HCT116 (cell line): Measurements from ENCODE around the gene NDN. TPM values are rescaled to one million over a fixed set of nuclear protein-coding genes. Genes with fewer than 3 reads are reported as not detected.

Source experiments
- ATAC-seq: fragments of 200-7000 bp; cut with Tn5 transposase; 2 replicates; pipeline ENCODE4 v1.9.1; 2020; ENCODE audit warnings: mild to moderate bottlenecking, moderate library complexity
- BruUV-seq: library from RNA; stranded (reverse); fragments of 400-500 nt; replicated peaks from 2 replicates; lab custom pipeline; 2021; lab: Mats Ljungman, UMichigan
- CTCF ChIA-PET: fragments of 300-600 bp; sonication (Branson Sonifier 250); formaldehyde crosslinking; loops from one replicate; lab custom pipeline; 2021; ENCODE audit warnings: antibody characterized with exemption; lab: Charles Lee
- POLR2A ChIA-PET: fragments of 300-600, 350-600 bp; sonication (Branson Sonifier 250); formaldehyde crosslinking; loops from one replicate; lab custom pipeline; 2021; ENCODE audit warnings: antibody characterized with exemption; lab: Charles Lee
- RAD21 ChIA-PET, 2 experiments: fragments of 300-600 bp; sonication (Branson Sonifier 250); formaldehyde crosslinking; loops; one replicate each; lab custom pipeline; 2023; ENCODE audit warnings: low total read pairs in 2 of 2; ENCODE audit not compliant: uncharacterized antibody in 2 of 2, unreplicated experiment in 2 of 2, low non-redundant PET in 1 of 2; lab: Charles Lee
- DNase-seq: peaks from one replicate; pipeline ENCODE4 v3.0.0-alpha.2; 2010; ENCODE audit warnings: low read depth, low spot score
- H2AFZ ChIP-seq: fragments of 200-600 bp; shearing (Covaris generic), sonication (generic); 2 replicates; pipeline ENCODE4 v1.6.1; 2017; ENCODE audit warnings: low read depth, mixed run types, mixed read lengths, antibody characterized with exemption, low read length; ENCODE audit not compliant: poor library complexity, severe bottlenecking
- H3K27ac ChIP-seq: 2 replicates; pipeline ENCODE4 v1.5.1; 2012; ENCODE audit warnings: low read depth, low read length
- H3K27me3 ChIP-seq: fragments of 200-600 bp; sonication (generic); 2 replicates; pipeline ENCODE4 v1.6.1; 2016; ENCODE audit warnings: mixed run types, low read length, mixed read lengths; ENCODE audit not compliant: insufficient read depth
- H3K36me3 ChIP-seq, 2 experiments: fragments of 200-500 bp in 1 of 2; fragments of 200-600 bp in 1 of 2; sonication (Bioruptor generic) in 1 of 2; sonication (generic) in 1 of 2; 2 replicates each; pipeline versions ENCODE4 v1.5.1 to v1.6.1; 2014 to 2016; ENCODE audit warnings: low read length in 2 of 2, inconsistent platforms in 1 of 2, mixed read lengths in 1 of 2, mixed run types in 1 of 2; ENCODE audit not compliant: insufficient read depth in 2 of 2, control insufficient read depth in 1 of 2
- H3K4me1 ChIP-seq, 2 experiments: fragments of 200-600 bp in 1 of 2; sonication (generic) in 1 of 2; 2 replicates each; pipeline versions ENCODE4 v1.5.1 to v1.6.1; 2012 to 2017; ENCODE audit warnings: low read length in 2 of 2, inconsistent platforms in 1 of 2, mild to moderate bottlenecking in 1 of 2, mixed read lengths in 1 of 2, mixed run types in 1 of 2, moderate library complexity in 1 of 2; ENCODE audit not compliant: insufficient read depth in 2 of 2, control insufficient read depth in 1 of 2
- H3K4me2 ChIP-seq: fragments of 200-600 bp; sonication (generic); 2 replicates; pipeline ENCODE4 v1.6.1; 2017; ENCODE audit warnings: mixed run types, low read length, mixed read lengths
- H3K4me3 ChIP-seq, 2 experiments: fragments of 200-600 bp in 1 of 2; sonication (generic) in 1 of 2; replicated peaks in 1 of 2; 2 replicates each; pipeline ENCODE4 v1.5.1; 2011 to 2016; ENCODE audit warnings: low read length in 2 of 2, control low read depth in 1 of 2, low read depth in 1 of 2, mild to moderate bottlenecking in 1 of 2, mixed read lengths in 1 of 2, mixed run types in 1 of 2
- H3K79me2 ChIP-seq: fragments of 200-600 bp; sonication (generic); 2 replicates; pipeline ENCODE4 v1.6.1; 2017; ENCODE audit warnings: mild to moderate bottlenecking, mixed run types, low read length, moderate library complexity, mixed read lengths; ENCODE audit not compliant: insufficient read depth
- H3K9ac ChIP-seq: fragments of 200-600 bp; sonication (generic); 2 replicates; pipeline ENCODE4 v1.6.1; 2016; ENCODE audit warnings: low read length, mixed read lengths
- H3K9me2 ChIP-seq: fragments of 200-600 bp; sonication (generic), shearing (Covaris generic); 2 replicates; pipeline ENCODE4 v1.6.1; 2017; ENCODE audit warnings: mixed run types, mild to moderate bottlenecking, moderate library complexity; ENCODE audit not compliant: insufficient read depth
- H3K9me3 ChIP-seq, 2 experiments: fragments of 200-500 bp in 1 of 2; fragments of 200-600 bp in 1 of 2; sonication (Bioruptor generic) in 1 of 2; sonication (generic) in 1 of 2; 2 replicates each; pipeline ENCODE4 v1.6.1; 2014 to 2017; ENCODE audit warnings: low read length in 2 of 2, mixed read lengths in 2 of 2, inconsistent platforms in 1 of 2, low read depth in 1 of 2, mild to moderate bottlenecking in 1 of 2, mixed run types in 1 of 2, moderate library complexity in 1 of 2; ENCODE audit not compliant: control insufficient read depth in 1 of 2, insufficient read depth in 1 of 2
- H4K20me1 ChIP-seq: fragments of 200-600 bp; sonication (generic), shearing (Covaris generic); 2 replicates; pipeline ENCODE4 v1.6.1; 2017; ENCODE audit warnings: mixed run types, mild to moderate bottlenecking, moderate library complexity; ENCODE audit not compliant: insufficient read depth
- CEBPB ChIP-seq: IDR thresholded peaks from 2 replicates; pipeline ENCODE4 v1.6.1; 2012; ENCODE audit warnings: low read depth
- ELF1 ChIP-seq: IDR thresholded peaks from 2 replicates; pipeline ENCODE4 v1.6.1; 2012; ENCODE audit warnings: low read depth, borderline replicate concordance
- EZH2 ChIP-seq: fragments of 200-600 bp; sonication (generic); IDR thresholded peaks from 2 replicates; pipeline ENCODE4 v1.6.1; 2017; ENCODE audit warnings: antibody characterized with exemption, mixed run types
- EZH2phosphoT487 ChIP-seq: fragments of 200-600 bp; IDR thresholded peaks from 2 replicates; pipeline ENCODE4 v1.6.1; 2018; ENCODE audit warnings: antibody characterized with exemption, borderline replicate concordance
- JUND ChIP-seq: IDR thresholded peaks from 2 replicates; pipeline ENCODE4 v1.6.1; 2012
- POLR2AphosphoS5 ChIP-seq: IDR thresholded peaks from 2 replicates; pipeline ENCODE4 v1.6.1; 2011; ENCODE audit warnings: mild to moderate bottlenecking, low read depth, low read length, moderate library complexity
- RAD21 ChIP-seq: IDR thresholded peaks from 2 replicates; pipeline ENCODE4 v1.6.1; 2012; ENCODE audit warnings: low read depth, mild to moderate bottlenecking
- SIN3A ChIP-seq: IDR thresholded peaks from 2 replicates; pipeline ENCODE4 v1.6.1; 2012; ENCODE audit warnings: low read depth
- SP1 ChIP-seq: IDR thresholded peaks from 2 replicates; pipeline ENCODE4 v1.6.1; 2012; ENCODE audit warnings: low read depth
- SRF ChIP-seq: IDR thresholded peaks from 2 replicates; pipeline ENCODE4 v1.6.1; 2012; ENCODE audit warnings: low read depth
- TCF7L2 ChIP-seq: IDR thresholded peaks from 2 replicates; pipeline ENCODE4 v1.7.0; 2011; ENCODE audit warnings: borderline replicate concordance, inconsistent platforms; ENCODE audit not compliant: insufficient read depth, insufficient read length; ENCODE audit errors: extremely low read depth
- YY1 ChIP-seq: IDR thresholded peaks from 2 replicates; pipeline ENCODE4 v1.6.1; 2011; ENCODE audit warnings: low read length, low read depth, moderate library complexity, mild to moderate bottlenecking; ENCODE audit not compliant: insufficient replicate concordance; ENCODE audit errors: extremely low read depth
- ZFX ChIP-seq: fragments of 450-650 bp; IDR thresholded peaks from 2 replicates; pipeline ENCODE4 v1.6.1; 2017
- ZNF274 ChIP-seq: fragments of 200-500 bp; sonication (Bioruptor generic); IDR thresholded peaks from 2 replicates; pipeline ENCODE4 v1.6.1; 2014; ENCODE audit warnings: mild to moderate bottlenecking, low read depth, low read length, inconsistent platforms
- intact Hi-C: fragments of 100-400 bp; cut with micrococcal nuclease; formaldehyde crosslinking; loops from 2 replicates; pipeline ENCODE4 v1.10.0; 2022
- total RNA-seq: library from RNA; stranded (reverse); gene quantifications from one replicate; pipeline ENCODE4 v1.2.1, GENCODE V29; 2021; ENCODE audit not compliant: unreplicated experiment
- TF ChIP-seq, protein P1 (sequence below), 3 experiments: fragments of 200-600 bp in 1 of 3; sonication (generic) in 1 of 3; IDR thresholded peaks in 2 of 3; conservative IDR thresholded peaks in 1 of 3; 2 replicates each; pipeline ENCODE4 v1.5.1; 2012 to 2017; ENCODE audit warnings: low read depth in 2 of 3, low read length in 2 of 3, antibody characterized with exemption in 1 of 3, borderline replicate concordance in 1 of 3, control low read depth in 1 of 3, mild to moderate bottlenecking in 1 of 3, mixed read lengths in 1 of 3, mixed run types in 1 of 3, moderate library complexity in 1 of 3; ENCODE audit not compliant: insufficient read depth in 1 of 3
- TF ChIP-seq, protein P2 (sequence below): IDR thresholded peaks from 2 replicates; pipeline ENCODE4 v1.6.1; 2011; ENCODE audit warnings: mild to moderate bottlenecking, low read length, moderate library complexity; ENCODE audit not compliant: insufficient replicate concordance; ENCODE audit errors: extremely low read depth
- TF ChIP-seq, protein P3 (sequence below): IDR thresholded peaks from 2 replicates; pipeline ENCODE4 v1.6.1; 2012

NDN gene
- total RNA-seq, 1 experiment from 2014 or later = not detected

DNA sequence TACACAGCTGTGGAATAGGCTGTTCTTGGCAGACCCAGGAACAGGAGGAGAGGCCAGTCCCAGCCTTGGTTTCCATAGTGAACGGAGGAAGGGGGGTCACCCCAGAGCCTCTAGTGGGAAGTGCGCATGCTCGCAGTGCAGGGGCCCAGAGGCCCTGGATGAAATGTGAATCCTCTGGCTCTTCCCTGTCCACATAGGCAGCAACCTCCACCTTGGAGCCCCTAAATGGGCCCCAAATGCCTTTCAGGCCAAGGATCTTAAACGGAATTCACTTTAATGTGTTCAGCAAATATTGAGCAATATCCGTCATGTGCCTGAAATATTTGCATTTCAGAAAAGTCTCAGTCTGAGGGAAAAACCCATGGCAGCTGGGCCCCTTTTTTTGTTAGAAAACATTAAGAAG, 3.3 kb upstream of the NDN start:
- POLR2A ChIA-PET = no interaction called here
- no TSS peak for BruUV-seq

More for the DNA sequence above, 3.3 kb upstream of the NDN start:
- ChIA-PET CTCF (no interaction called here), RAD21 (no interaction called here)
- DNase-seq (no peak), ATAC-seq (no peak)
- intact Hi-C loops = no loop called here
- no peaks in the 10 kb centered on the region for H3K27me3 ChIP-seq
- no peak overlapping the region for H3K9ac ChIP-seq
- no peak overlapping the region for H3K4me2 ChIP-seq
- TF ChIP-seq JUND (no peak), EZH2 (no peak), ZNF274 (no peak), SP1 (no peak), ELF1 (no peak), TCF7L2 (no peak), RAD21 (no peak), EZH2phosphoT487 (no peak), SIN3A (no peak), ZFX (no peak), CEBPB (no peak), POLR2AphosphoS5 (no peak), YY1 (no peak), SRF (no peak)
- TF ChIP-seq, protein P1, sequence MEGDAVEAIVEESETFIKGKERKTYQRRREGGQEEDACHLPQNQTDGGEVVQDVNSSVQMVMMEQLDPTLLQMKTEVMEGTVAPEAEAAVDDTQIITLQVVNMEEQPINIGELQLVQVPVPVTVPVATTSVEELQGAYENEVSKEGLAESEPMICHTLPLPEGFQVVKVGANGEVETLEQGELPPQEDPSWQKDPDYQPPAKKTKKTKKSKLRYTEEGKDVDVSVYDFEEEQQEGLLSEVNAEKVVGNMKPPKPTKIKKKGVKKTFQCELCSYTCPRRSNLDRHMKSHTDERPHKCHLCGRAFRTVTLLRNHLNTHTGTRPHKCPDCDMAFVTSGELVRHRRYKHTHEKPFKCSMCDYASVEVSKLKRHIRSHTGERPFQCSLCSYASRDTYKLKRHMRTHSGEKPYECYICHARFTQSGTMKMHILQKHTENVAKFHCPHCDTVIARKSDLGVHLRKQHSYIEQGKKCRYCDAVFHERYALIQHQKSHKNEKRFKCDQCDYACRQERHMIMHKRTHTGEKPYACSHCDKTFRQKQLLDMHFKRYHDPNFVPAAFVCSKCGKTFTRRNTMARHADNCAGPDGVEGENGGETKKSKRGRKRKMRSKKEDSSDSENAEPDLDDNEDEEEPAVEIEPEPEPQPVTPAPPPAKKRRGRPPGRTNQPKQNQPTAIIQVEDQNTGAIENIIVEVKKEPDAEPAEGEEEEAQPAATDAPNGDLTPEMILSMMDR (IDR thresholded peaks at IDR 0.05 in 2 of 3, conservative IDR thresholded peaks at IDR 0.05 in 1 of 3; ENCODE audit: borderline replicate concordance in 1 of 3, insufficient read depth in 1 of 3, low read depth in 2 of 3, low read length in 2 of 3) = no peak
- TF ChIP-seq, protein P2, sequence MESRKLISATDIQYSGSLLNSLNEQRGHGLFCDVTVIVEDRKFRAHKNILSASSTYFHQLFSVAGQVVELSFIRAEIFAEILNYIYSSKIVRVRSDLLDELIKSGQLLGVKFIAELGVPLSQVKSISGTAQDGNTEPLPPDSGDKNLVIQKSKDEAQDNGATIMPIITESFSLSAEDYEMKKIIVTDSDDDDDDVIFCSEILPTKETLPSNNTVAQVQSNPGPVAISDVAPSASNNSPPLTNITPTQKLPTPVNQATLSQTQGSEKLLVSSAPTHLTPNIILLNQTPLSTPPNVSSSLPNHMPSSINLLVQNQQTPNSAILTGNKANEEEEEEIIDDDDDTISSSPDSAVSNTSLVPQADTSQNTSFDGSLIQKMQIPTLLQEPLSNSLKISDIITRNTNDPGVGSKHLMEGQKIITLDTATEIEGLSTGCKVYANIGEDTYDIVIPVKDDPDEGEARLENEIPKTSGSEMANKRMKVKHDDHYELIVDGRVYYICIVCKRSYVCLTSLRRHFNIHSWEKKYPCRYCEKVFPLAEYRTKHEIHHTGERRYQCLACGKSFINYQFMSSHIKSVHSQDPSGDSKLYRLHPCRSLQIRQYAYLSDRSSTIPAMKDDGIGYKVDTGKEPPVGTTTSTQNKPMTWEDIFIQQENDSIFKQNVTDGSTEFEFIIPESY = no peak
- TF ChIP-seq, protein P3, sequence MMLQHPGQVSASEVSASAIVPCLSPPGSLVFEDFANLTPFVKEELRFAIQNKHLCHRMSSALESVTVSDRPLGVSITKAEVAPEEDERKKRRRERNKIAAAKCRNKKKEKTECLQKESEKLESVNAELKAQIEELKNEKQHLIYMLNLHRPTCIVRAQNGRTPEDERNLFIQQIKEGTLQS = no peak
- no peaks in the 10 kb centered on the region for H4K20me1 ChIP-seq
- H3K4me1 ChIP-seq = no peaks in the 10 kb centered on the region
- H3K27ac ChIP-seq = no peak overlapping the region
- H3K9me2 ChIP-seq = no peaks in the 10 kb centered on the region
- H3K9me3 ChIP-seq = peaks cover 5 to 37% of the 10 kb centered on the region in 2 experiments; a peak in 2 of 4 replicates
- no peaks in the 10 kb centered on the region for H3K79me2 ChIP-seq
- no peak overlapping the region for H3K4me3 ChIP-seq
- no peak overlapping the region for H2AFZ ChIP-seq
- H3K36me3 ChIP-seq = no peaks in the 10 kb centered on the region
